Measurements from ENCODE around the gene INPP5A.
A peak's percentile ranks its signal among the peaks of the same experiment; 100 is the strongest.

INPP5A gene

DNA sequence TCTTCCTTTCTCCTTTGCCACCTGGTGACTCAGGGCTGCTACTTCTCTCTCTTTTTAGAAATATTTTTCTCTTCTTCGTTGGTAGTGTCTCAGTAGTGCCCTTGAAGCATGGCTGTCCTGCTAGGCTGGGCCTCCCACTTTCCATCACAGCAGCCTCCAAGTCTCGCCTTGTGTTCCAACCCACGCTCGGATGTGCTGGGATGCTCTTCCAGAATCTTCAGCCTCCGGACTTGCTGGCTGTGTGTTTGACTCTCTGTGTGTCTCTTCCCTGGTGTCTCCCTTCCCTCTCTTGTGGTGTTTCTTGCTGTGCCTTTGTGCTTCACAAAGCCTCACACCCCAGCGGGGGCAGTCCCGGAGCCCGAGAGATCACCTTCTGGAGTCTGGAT is 100.5 kb downstream of the INPP5A start:
- DNase-seq (ENCODE audit: insufficient read length, low spot score) (no peak), FAIRE-seq (peak; percentile 13)
- TF ChIP-seq PAX5 (IDR thresholded peaks at IDR 0.05; ENCODE audit: insufficient read depth, low read length, severe bottlenecking) (no peak), TAF1 (IDR thresholded peaks at IDR 0.05; ENCODE audit: low read depth, low read length) (no peak), POLR2A (IDR thresholded peaks at IDR 0.05; ENCODE audit: low read depth, low read length) (no peak), POLR2AphosphoS5 (IDR thresholded peaks at IDR 0.05; ENCODE audit: low read depth, low read length) (no peak), SPI1 (IDR thresholded peaks at IDR 0.05; ENCODE audit: low read depth, low read length) (no peak), POU2F2 (IDR thresholded peaks at IDR 0.05; ENCODE audit: low read depth, low read length) (no peak)

DNA sequence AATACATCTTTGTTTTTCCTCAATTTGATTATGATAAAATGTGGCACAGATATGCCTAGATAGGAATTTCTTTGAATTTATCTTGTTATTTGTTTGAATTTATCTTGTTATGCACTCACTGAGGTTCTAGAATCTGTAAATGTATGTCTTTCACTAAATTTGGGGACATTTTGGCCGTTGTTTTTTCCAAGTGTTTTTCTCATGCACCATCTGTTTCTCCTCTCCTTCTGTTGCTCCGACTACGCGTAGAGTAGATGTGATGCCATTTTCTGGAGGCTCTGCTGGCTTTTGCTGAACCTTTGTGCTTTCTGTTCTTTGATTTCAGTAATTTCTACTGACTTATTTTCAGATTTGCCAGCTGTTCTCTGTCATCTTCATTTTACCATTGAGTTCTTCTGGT is 101.9 kb downstream of the INPP5A start:
- TF ChIP-seq TAF1 (IDR thresholded peaks at IDR 0.05; ENCODE audit: low read depth, low read length), result no peak
- no peak for TF ChIP-seq PAX5 (IDR thresholded peaks at IDR 0.05; ENCODE audit: insufficient read depth, low read length, severe bottlenecking)
- no peak for TF ChIP-seq POU2F2 (IDR thresholded peaks at IDR 0.05; ENCODE audit: low read depth, low read length)
- TF ChIP-seq POLR2A (IDR thresholded peaks at IDR 0.05; ENCODE audit: low read depth, low read length), result no peak
- TF ChIP-seq POLR2AphosphoS5 (IDR thresholded peaks at IDR 0.05; ENCODE audit: low read depth, low read length), result no peak
- no peak for TF ChIP-seq SPI1 (IDR thresholded peaks at IDR 0.05; ENCODE audit: low read depth, low read length)
- no peak for DNase-seq (ENCODE audit: insufficient read length, low spot score)
- FAIRE-seq, result no peak

DNA sequence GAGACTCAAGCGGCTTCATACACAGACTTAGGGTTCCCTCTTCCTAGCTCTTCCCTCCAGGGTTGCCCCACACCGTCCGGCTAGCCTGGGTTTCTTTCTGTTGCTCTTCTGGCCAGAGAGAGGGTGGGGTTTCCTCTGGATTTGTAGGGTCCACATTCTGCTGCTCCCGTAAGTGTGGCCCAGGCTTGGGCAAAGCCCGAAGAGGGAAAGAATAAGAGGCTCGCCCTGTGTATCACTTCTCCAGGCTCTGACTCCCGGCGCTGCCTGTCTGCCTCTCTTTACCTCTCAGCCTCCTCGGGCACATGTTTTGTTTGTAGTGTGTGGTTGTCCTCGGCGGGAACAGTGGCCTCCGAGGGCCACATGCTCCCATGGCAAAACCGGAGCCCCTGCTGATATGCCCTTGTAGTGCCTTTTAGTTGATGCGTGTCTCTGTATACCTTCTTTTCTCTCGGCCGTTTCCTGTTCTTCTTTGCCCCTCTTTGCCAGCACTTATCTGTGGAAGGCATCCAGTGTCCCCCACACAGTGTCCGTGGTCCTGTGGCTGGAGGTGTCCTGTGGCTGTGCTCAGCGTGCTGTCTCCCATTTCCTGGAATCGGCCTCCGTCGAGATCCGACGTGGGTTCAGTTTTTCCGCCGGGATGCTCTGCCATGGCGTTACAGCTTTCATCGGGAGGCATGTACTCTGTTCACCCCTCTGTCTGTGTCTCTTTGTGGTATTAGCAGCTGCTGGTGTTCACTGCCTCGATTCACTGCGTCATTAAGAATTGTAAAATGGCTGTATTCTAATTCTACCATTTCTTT is 102.9 kb downstream of the INPP5A start:
- no peak for FAIRE-seq
- no peak for DNase-seq (ENCODE audit: insufficient read length, low spot score)
- TF ChIP-seq POLR2A (IDR thresholded peaks at IDR 0.05; ENCODE audit: low read depth, low read length) (no peak), POLR2AphosphoS5 (IDR thresholded peaks at IDR 0.05; ENCODE audit: low read depth, low read length) (no peak), POU2F2 (IDR thresholded peaks at IDR 0.05; ENCODE audit: low read depth, low read length) (no peak), SPI1 (IDR thresholded peaks at IDR 0.05; ENCODE audit: low read depth, low read length) (no peak), TAF1 (IDR thresholded peaks at IDR 0.05; ENCODE audit: low read depth, low read length) (no peak), PAX5 (IDR thresholded peaks at IDR 0.05; ENCODE audit: insufficient read depth, low read length, severe bottlenecking) (no peak)

DNA sequence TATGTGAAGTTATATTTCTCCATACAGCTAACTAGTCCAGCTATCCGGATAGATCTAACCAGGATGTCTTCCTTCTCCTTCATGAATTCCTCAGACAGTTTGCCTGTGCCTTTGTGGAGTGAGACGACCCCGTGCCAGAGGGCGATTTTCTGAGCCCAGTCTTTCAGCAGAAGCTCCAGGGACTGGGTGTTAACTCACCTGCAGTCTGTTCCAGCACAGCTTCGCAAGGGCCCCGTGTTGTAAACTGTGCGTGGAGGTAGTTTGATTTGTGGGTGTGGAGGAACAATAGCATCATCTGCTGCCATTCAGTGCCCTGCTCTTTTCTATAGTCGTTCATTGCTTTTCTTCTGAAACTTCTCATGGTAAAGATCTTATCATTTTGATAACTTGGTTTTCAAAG is 103.8 kb downstream of the INPP5A start:
- no peak for FAIRE-seq
- no peak for DNase-seq (ENCODE audit: insufficient read length, low spot score)
- TF ChIP-seq PAX5 (IDR thresholded peaks at IDR 0.05; ENCODE audit: insufficient read depth, low read length, severe bottlenecking), result no peak
- no peak for TF ChIP-seq POLR2AphosphoS5 (IDR thresholded peaks at IDR 0.05; ENCODE audit: low read depth, low read length)
- no peak for TF ChIP-seq POLR2A (IDR thresholded peaks at IDR 0.05; ENCODE audit: low read depth, low read length)
- TF ChIP-seq TAF1 (IDR thresholded peaks at IDR 0.05; ENCODE audit: low read depth, low read length), result no peak
- no peak for TF ChIP-seq SPI1 (IDR thresholded peaks at IDR 0.05; ENCODE audit: low read depth, low read length)
- TF ChIP-seq POU2F2 (IDR thresholded peaks at IDR 0.05; ENCODE audit: low read depth, low read length), result no peak

DNA sequence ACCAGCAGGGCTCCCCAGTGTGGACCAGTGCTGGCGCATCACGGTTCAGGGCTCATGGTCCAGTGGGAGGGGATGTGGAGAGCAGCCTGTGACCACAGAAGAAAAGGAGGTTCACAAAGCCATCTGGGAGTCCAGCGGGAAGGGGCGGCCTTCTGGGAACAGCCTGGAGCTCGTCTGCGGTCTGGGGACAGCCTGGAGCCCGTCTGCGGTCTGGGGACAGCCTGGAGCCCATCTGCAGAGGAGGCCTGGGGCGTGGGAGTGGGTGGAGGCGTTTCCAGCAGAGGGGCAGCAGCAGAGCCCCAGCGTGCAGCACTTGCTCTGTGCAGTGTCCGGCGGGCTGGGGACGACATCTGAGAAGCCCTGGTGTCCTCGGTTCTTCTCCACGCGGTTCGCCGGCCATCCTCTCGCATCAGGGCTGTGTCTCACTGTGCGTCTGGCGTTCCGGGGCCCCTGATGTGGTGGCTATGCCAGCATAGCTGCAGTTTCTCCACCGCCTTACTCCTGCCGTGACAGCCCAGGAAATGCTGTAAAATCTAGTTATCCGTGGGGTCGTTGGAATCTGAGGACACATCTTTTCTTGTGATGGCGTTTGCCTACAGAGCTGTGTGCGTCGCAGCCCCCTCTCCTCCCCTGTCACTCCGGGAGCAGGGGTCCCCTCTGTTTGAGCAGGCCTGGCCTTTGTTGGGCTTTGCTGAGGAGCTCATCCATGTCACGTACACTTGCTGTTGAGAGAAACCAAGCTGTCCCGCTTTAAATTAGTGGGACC is 104.6 kb downstream of the INPP5A start:
- DNase-seq (ENCODE audit: insufficient read length, low spot score), result no peak
- no peak for TF ChIP-seq POLR2AphosphoS5 (IDR thresholded peaks at IDR 0.05; ENCODE audit: low read depth, low read length)
- no peak for TF ChIP-seq TAF1 (IDR thresholded peaks at IDR 0.05; ENCODE audit: low read depth, low read length)
- TF ChIP-seq PAX5 (IDR thresholded peaks at IDR 0.05; ENCODE audit: insufficient read depth, low read length, severe bottlenecking), result no peak
- FAIRE-seq, result no peak

DNA sequence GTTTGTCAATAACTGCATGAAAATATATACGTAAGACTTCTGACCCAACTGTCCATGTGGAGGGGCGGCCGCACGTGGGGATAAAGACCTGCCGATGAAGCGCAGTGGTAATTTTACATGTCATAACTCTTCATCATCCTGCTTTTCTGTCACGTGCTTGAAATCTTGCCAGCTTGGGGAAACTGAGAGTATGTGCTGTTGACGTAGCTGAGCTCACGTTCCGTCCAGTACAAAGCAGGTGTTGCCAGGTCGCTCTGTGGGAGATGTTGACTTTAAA is 105.1 kb downstream of the INPP5A start:
- no peak for DNase-seq (ENCODE audit: insufficient read length, low spot score)
- no peak for FAIRE-seq
- TF ChIP-seq TAF1 (IDR thresholded peaks at IDR 0.05; ENCODE audit: low read depth, low read length) (no peak), POU2F2 (IDR thresholded peaks at IDR 0.05; ENCODE audit: low read depth, low read length) (no peak), POLR2A (IDR thresholded peaks at IDR 0.05; ENCODE audit: low read depth, low read length) (no peak), POLR2AphosphoS5 (IDR thresholded peaks at IDR 0.05; ENCODE audit: low read depth, low read length) (no peak), SPI1 (IDR thresholded peaks at IDR 0.05; ENCODE audit: low read depth, low read length) (no peak), PAX5 (IDR thresholded peaks at IDR 0.05; ENCODE audit: insufficient read depth, low read length, severe bottlenecking) (no peak)

DNA sequence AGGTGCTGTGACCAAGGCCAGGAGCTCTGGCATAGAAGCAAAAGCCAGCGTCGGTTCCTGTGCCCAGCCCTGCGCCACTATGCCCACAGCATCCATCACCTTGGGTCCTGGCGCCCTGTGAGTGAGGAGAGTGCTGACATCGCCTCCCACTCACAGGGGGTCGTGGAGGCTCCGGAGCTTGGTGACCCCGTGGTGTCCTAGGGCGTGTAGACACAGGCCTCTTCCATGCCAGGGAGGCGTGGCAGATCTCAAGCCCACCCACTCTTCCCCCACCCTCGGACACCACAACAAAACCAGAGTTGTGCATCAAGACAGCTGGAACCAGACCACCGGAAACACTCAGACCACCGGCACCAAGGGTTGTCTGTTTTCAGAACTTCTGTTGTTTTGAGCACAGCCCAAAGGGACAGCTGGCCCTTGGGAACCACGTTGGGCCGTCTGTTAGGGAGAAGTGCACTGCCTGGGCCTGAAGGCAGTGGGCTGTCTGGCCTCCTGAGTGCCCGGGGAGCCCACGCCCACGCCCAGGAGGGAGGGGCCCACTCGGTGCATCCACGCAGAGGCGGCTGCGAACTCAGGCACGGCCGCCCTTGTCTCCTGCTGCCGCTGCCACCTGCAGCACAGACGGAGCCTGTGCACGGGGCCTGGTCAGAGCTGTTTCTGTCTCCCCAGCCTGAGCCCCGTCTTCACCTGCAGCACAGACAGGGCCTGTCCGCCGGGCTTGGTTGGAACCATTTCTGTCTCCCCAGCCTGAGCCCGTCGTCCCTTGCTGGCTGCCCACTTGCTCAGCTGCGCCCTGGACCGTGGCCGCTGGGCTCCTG is 106.3 kb downstream of the INPP5A start:
- TF ChIP-seq PAX5 (IDR thresholded peaks at IDR 0.05; ENCODE audit: insufficient read depth, low read length, severe bottlenecking), result no peak
- TF ChIP-seq POLR2A (IDR thresholded peaks at IDR 0.05; ENCODE audit: low read depth, low read length), result no peak
- no peak for TF ChIP-seq SPI1 (IDR thresholded peaks at IDR 0.05; ENCODE audit: low read depth, low read length)
- no peak for TF ChIP-seq POU2F2 (IDR thresholded peaks at IDR 0.05; ENCODE audit: low read depth, low read length)
- no peak for TF ChIP-seq TAF1 (IDR thresholded peaks at IDR 0.05; ENCODE audit: low read depth, low read length)
- no peak for TF ChIP-seq POLR2AphosphoS5 (IDR thresholded peaks at IDR 0.05; ENCODE audit: low read depth, low read length)
- DNase-seq (ENCODE audit: insufficient read length, low spot score) (no peak), FAIRE-seq (no peak)

DNA sequence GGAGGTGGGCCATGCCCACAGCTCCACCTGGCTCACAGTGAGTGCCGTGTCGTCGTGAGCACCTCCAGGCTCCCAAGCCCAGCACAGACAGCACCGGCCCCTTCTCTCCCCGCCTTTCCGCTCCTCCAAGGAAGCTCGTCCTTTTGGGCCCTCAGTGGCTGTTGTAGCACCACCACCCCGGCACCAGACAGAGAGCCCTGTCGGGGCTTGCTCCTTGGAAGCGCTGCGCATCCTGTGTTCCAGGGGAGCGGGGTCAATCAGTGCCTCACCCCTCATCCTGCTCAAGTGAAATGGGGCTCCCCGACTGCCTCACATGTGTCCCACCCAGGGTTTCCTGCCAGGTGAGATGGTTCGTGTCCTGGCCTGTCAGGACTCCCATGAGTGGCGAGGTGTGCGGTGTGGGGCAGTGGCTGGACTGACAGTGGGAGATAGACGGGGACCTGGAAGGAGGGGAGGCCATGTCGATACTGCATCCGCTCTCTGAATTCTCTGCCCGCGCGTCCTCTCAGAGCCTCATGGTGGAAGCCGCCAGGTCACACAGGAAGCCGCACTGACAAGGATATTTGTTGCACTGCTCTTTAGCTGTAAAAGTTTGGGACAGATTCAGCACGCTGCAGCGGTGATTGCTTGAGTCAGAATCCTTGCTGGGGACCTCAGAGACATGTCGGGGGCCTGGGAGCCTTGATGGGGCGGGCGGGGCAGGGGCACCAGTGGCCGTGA is 107.1 kb downstream of the INPP5A start:
- DNase-seq (ENCODE audit: insufficient read length, low spot score) (no peak), FAIRE-seq (no peak)
- no peak for TF ChIP-seq POU2F2 (IDR thresholded peaks at IDR 0.05; ENCODE audit: low read depth, low read length)
- no peak for TF ChIP-seq POLR2AphosphoS5 (IDR thresholded peaks at IDR 0.05; ENCODE audit: low read depth, low read length)
- TF ChIP-seq SPI1 (IDR thresholded peaks at IDR 0.05; ENCODE audit: low read depth, low read length), result no peak
- no peak for TF ChIP-seq TAF1 (IDR thresholded peaks at IDR 0.05; ENCODE audit: low read depth, low read length)
- TF ChIP-seq PAX5 (IDR thresholded peaks at IDR 0.05; ENCODE audit: insufficient read depth, low read length, severe bottlenecking), result no peak
- TF ChIP-seq POLR2A (IDR thresholded peaks at IDR 0.05; ENCODE audit: low read depth, low read length), result no peak
